ENCODE results near the gene CCNY. TPM values are rescaled to one million over a fixed set of nuclear protein-coding genes. Genes with fewer than 3 reads are reported as not detected.
"Not testable (repeated sequence)": the region's sequence is repeated elsewhere in the genome, so short reads cannot be mapped to it uniquely, and the experiment has no call there.

Gene CCNY
- total RNA-seq, 3 donors from 2014 or later (not counting 1 experiment from before 2014, with no cell fraction given), result 71.0 to 87.2 (median 74.3) TPM

DNA sequence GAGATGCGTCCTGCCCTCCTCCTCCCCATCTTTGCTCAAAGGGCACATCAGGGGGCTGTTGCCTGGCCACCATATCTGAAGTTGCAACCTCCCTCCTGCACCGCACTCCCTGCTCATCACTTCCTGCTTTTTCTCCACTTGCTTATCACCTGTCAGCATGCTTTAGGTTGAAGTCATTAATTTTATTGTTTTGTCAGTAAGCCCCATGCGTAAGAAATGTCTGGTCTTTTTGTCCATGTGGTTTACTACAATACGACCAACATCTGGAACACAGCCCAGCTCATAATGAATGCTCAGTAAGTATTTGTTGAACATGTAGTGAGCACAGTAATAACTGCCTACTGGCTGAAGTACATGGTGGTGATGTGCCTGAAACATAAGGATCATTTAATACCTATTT lies 197.3 kb downstream of the CCNY start:
- H3K36me3 ChIP-seq (ENCODE audit: control insufficient read depth, insufficient read depth, low read length), result peaks cover 57% of the 10 kb centered on the region
- H3K9me3 Mint-ChIP-seq, result peaks cover 0 to 2% of the 10 kb centered on the region in 2 donors
- intact Hi-C loops (cut with micrococcal nuclease), result no loop called here

DNA sequence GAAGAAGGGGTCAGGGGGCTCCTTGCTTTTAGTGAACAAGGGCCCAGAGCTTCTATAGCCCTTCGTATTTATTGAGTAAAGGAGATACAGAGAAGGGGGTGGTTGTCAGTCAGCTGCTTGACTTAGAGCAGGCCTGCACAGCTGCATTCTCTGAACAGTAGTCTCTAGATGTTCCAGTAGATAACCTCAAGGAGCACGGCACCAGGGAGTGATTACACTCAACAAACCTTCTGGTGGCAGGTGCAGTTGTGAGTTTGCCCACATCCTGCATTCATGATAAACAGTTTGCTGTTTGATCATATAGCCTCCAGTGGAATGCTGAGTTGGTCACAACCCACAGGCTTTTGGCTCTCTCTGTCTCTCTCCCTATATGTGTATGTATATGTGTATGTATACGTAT lies 198.8 kb downstream of the CCNY start:
- H3K36me3 Mint-ChIP-seq, result peaks cover 31% of the 10 kb centered on the region
- H3K4me3 ChIP-seq (ENCODE audit: low read length), result no peak overlapping the region
- no peak overlapping the region for H3K4me3 Mint-ChIP-seq
- H3K27me3 ChIP-seq (ENCODE audit: control insufficient read depth, insufficient read depth, low read length), result no peaks in the 10 kb centered on the region
- 82% methylated on average over 3 of the region's 3 CpGs for WGBS (ENCODE audit: insufficient coverage)
- TF ChIP-seq, protein P1, sequence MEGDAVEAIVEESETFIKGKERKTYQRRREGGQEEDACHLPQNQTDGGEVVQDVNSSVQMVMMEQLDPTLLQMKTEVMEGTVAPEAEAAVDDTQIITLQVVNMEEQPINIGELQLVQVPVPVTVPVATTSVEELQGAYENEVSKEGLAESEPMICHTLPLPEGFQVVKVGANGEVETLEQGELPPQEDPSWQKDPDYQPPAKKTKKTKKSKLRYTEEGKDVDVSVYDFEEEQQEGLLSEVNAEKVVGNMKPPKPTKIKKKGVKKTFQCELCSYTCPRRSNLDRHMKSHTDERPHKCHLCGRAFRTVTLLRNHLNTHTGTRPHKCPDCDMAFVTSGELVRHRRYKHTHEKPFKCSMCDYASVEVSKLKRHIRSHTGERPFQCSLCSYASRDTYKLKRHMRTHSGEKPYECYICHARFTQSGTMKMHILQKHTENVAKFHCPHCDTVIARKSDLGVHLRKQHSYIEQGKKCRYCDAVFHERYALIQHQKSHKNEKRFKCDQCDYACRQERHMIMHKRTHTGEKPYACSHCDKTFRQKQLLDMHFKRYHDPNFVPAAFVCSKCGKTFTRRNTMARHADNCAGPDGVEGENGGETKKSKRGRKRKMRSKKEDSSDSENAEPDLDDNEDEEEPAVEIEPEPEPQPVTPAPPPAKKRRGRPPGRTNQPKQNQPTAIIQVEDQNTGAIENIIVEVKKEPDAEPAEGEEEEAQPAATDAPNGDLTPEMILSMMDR (IDR thresholded peaks at IDR 0.05), result no peak
- ATAC-seq (no peak), DNase-seq (no peak)
- peaks cover 14 to 22% of the 10 kb centered on the region in 2 donors for H3K4me1 Mint-ChIP-seq
- H3K4me1 ChIP-seq (ENCODE audit: control insufficient read depth, insufficient read depth, low read length), result no peaks in the 10 kb centered on the region
- no peaks in the 10 kb centered on the region for H3K27me3 Mint-ChIP-seq (ENCODE audit: low read depth in 2 of 2)
- no peak overlapping the region for H3K27ac Mint-ChIP-seq
- peaks cover 13% of the 10 kb centered on the region for H3K9me3 ChIP-seq (ENCODE audit: control insufficient read depth, insufficient read depth, low read length)
- H3K9me3 Mint-ChIP-seq, result peaks cover 0 to 2% of the 10 kb centered on the region in 2 donors
- intact Hi-C loops (cut with micrococcal nuclease), result no loop called here
- H3K27ac ChIP-seq (ENCODE audit: low read length), result no peak overlapping the region
- peaks cover 55% of the 10 kb centered on the region for H3K36me3 ChIP-seq (ENCODE audit: control insufficient read depth, insufficient read depth, low read length)

More for the DNA sequence above, 197.3 kb downstream of the CCNY start:
- Mint-ChIP-seq H3K4me1 (peaks cover 14 to 18% of the 10 kb centered on the region in 2 donors), H3K4me3 (no peak overlapping the region), H3K27ac (no peak overlapping the region), H3K27me3 (ENCODE audit: low read depth in 2 of 2) (no peaks in the 10 kb centered on the region), H3K36me3 (peaks cover 34% of the 10 kb centered on the region)
- 90% methylated on average over 4 of the region's 4 CpGs for WGBS (ENCODE audit: insufficient coverage)
- H3K27ac ChIP-seq (ENCODE audit: low read length), result no peak overlapping the region
- ATAC-seq (no peak), DNase-seq (no peak)
- no peaks in the 10 kb centered on the region for H3K27me3 ChIP-seq (ENCODE audit: control insufficient read depth, insufficient read depth, low read length)
- no peaks in the 10 kb centered on the region for H3K4me1 ChIP-seq (ENCODE audit: control insufficient read depth, insufficient read depth, low read length)
- H3K9me3 ChIP-seq (ENCODE audit: control insufficient read depth, insufficient read depth, low read length), result peaks cover 13% of the 10 kb centered on the region
- TF ChIP-seq, protein P1 (IDR thresholded peaks at IDR 0.05), result no peak
- H3K4me3 ChIP-seq (ENCODE audit: low read length), result no peak overlapping the region

DNA sequence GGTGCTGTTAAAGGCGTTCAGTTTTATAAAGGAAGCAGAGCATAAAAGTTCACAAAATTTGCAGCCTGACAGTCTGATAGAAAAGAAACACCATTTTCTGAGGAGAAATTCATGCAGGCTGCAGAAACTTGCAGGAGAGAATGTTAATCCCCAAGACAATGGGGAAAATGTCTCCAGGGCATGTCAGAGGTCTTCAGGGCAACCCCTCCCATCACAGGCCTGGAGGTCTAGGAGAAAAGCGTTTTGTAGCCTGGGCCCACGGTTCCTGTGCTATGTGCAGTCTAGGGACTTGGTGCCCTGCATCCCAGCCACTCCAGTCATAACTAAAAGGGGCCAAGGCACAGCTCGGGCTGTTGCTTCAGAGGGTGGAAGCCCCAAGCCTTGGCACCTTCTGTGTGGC lies 200.5 kb downstream of the CCNY start:
- Histone ChIP-seq H3K27ac (ENCODE audit: low read length) (no peak overlapping the region), H3K4me3 (ENCODE audit: low read length) (no peak overlapping the region), H3K27me3 (ENCODE audit: control insufficient read depth, insufficient read depth, low read length) (no peaks in the 10 kb centered on the region), H3K9me3 (ENCODE audit: control insufficient read depth, insufficient read depth, low read length) (peaks cover 13% of the 10 kb centered on the region), H3K4me1 (ENCODE audit: control insufficient read depth, insufficient read depth, low read length) (no peaks in the 10 kb centered on the region), H3K36me3 (ENCODE audit: control insufficient read depth, insufficient read depth, low read length) (peaks cover 42% of the 10 kb centered on the region)
- TF ChIP-seq, protein P1 (IDR thresholded peaks at IDR 0.05), result no peak
- Mint-ChIP-seq H3K27me3 (ENCODE audit: low read depth in 2 of 2) (no peaks in the 10 kb centered on the region), H3K27ac (peak overlapping the region in 1 of 2 donors; percentile 4), H3K4me3 (no peak overlapping the region), H3K9me3 (peaks cover 0 to 2% of the 10 kb centered on the region in 2 donors), H3K4me1 (peaks cover 24 to 31% of the 10 kb centered on the region in 2 donors), H3K36me3 (peaks cover 25% of the 10 kb centered on the region)
- DNase-seq (no peak), ATAC-seq (no peak)
- WGBS (ENCODE audit: insufficient coverage), result 96% methylated on average over 4 of the region's 4 CpGs
- intact Hi-C loops (cut with micrococcal nuclease), result no loop called here

DNA sequence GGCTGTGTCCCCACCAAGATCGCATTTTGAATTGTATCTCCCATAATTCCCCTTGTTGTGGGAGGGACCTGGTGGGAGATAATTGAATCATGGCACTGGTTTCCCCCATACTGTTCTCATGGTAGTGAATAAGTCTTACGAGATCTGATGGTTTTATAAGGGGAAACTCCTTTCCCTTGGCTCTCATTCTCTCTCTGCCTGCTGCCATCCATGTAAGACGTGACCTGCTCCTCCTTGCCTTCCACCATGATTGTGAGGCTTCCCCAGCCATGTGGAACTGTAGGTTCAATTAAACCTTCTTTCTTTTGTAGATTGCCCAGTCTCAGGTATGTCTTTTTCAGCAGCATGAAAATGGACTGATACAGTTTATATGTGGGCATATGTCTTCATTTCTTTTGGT lies 201.6 kb downstream of the CCNY start:
- H3K4me3 Mint-ChIP-seq; DNase-seq; H3K27me3 ChIP-seq (ENCODE audit: control insufficient read depth, insufficient read depth, low read length); H3K4me3 ChIP-seq (ENCODE audit: low read length); intact Hi-C loops (cut with micrococcal nuclease); H3K27me3 Mint-ChIP-seq (ENCODE audit: low read depth in 2 of 2); H3K4me1 ChIP-seq (ENCODE audit: control insufficient read depth, insufficient read depth, low read length); ATAC-seq; H3K27ac ChIP-seq (ENCODE audit: low read length); H3K9me3 Mint-ChIP-seq: not testable (repeated sequence)
- peaks cover 13% of the 10 kb centered on the region for H3K9me3 ChIP-seq (ENCODE audit: control insufficient read depth, insufficient read depth, low read length)
- peaks cover 25% of the 10 kb centered on the region for H3K36me3 Mint-ChIP-seq
- H3K27ac Mint-ChIP-seq, result peak overlapping the region in 1 of 2 donors; percentile 37
- H3K36me3 ChIP-seq (ENCODE audit: control insufficient read depth, insufficient read depth, low read length), result peaks cover 34% of the 10 kb centered on the region
- peaks cover 31 to 32% of the 10 kb centered on the region in 2 donors for H3K4me1 Mint-ChIP-seq
- WGBS (ENCODE audit: insufficient coverage), result 100% methylated on average over 2 of the region's 3 CpGs
